ENCODE data around the gene LRRC46.

LRRC46 gene

DNA sequence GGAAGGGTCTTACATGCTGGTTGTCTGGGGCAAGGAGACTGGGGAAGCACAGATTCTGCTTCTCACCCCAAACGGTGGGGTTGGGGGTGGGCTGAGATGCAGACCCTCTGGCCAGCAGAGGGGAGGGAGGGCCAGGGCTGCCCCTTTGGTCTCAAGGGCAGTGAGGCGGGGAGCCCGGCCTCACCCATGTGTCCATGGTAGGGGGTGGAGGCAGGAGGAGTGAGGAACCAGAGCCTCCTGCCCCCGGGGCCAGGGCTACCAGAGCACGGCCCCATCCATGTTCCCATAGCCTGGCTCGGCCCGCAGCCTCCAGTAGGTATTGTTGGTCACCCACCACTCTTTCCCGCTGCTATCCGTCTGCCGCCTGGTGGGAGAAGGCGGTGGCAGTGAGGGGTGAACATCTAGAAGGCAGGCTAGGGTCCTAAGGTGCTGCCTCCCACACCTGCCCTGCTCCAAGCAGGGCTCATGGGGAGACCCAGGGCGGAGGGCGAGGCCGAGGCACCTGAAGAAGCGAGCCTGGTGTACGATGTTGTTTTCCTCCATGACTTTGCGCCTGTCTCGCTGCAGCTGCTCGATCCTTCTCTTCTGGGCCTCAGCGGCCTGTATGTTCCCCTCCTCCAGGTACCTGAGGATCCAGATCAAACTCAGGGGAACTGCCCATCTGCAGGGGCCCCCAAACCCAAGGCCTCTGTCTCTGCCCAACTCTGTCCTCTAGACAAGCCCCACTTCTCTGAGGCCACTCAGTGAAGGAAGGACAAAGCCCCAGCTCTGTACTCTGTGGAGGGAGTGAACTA lies 23.2 kb upstream of the LRRC46 start:
- FAIRE-seq (no peak), DNase-seq (ENCODE audit: extremely low spot score, insufficient read length, low read depth) (no peak)

DNA sequence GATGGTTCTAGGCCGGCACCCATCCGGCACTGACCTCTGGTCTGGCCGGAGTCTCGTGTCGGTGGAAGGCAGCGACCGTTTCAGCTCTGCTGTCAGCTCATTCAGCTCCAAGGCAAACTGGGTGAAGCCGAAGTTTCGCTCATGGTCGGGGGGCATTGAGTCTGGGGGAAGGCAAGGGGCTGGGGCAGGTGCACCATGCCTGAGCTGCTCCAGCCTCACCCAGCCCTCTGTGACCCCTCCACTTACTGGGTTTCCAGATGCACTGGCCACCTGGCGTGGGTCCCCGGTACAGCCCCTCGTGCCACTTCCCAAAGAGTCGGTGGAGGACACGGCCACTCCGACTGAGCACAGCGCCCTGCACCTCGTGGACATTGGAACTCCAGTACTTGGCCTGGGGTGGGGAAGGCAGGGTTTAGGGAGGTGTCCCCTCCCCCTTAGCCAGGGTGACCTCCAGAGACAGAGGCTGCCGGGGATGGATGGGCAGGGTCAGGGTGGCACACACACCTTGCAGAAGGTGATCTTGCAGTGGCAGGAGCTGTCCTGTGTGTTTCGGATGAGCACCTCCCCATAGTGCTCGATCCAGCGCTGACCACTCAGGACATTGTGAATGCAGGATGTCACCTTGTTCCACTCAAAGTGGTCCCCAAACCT lies 22.5 kb upstream of the LRRC46 start:
- FAIRE-seq (no peak), DNase-seq (ENCODE audit: extremely low spot score, insufficient read length, low read depth) (no peak)

DNA sequence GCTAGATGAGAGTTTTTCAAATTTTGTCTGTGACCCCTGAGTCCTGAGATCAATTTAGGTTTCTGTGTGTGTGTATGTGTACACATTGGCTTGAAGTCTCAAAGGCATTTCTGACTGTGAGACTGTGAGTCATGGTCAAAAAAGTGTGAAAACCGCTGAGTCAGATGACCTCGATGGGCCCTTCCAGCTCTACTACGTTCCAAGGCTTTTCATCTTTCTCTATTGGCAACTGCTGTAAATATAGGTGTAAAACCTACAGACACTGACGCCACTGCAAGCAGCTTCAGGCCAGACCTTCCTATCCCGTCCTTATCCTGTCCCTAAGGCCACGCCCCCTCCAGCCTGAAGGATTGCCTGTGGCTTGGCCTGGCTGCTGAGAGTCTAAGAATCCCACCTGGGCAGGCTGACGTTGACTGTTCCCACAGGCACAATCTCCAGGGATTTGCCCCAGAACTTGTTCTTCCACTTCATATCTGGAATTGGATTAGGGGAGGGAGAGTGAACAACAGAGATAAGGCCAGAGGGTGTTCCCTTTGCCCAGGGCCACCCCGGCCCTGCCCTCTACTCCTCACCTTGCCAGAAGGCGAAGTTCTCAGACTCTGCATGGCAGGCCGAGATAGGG lies 21.2 kb upstream of the LRRC46 start:
- FAIRE-seq = peak; percentile 59

DNA sequence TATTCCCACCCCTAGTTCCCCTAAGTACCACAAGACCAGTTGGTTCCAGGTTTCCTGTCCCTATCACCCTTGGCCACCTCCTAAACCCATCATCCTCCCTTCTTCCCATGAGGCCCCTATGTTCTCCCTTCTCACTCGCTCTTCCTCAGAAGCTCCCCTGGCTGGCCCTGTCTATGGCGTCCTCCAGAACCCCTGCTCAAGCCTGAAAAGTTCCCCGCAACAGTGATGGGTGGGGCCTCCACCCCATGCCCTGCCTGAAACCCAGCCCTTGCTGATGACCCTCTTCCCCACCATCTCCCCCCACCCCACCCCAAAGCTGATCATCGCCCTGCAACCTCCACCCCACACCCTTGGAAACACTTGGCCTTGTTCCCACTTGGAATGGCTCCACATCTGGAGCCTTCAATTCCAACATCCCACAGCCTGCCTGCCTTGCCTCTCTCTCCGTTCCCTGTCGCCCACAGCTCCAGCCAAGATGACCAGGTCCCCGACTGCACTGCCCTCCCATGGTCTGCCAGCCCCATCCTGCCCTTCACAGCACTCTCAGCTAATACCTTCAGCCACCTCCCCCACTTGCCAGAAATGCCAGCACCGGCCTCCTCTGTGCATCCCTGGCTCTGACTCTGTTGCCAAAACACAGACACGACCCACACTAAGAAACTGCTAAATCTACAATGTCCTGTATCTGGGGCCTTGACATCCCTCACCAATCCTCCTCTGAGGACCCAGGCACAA lies 20.4 kb upstream of the LRRC46 start:
- no peak for FAIRE-seq

More for the DNA sequence above, 21.2 kb upstream of the LRRC46 start:
- no peak for DNase-seq (ENCODE audit: extremely low spot score, insufficient read length, low read depth)

DNA sequence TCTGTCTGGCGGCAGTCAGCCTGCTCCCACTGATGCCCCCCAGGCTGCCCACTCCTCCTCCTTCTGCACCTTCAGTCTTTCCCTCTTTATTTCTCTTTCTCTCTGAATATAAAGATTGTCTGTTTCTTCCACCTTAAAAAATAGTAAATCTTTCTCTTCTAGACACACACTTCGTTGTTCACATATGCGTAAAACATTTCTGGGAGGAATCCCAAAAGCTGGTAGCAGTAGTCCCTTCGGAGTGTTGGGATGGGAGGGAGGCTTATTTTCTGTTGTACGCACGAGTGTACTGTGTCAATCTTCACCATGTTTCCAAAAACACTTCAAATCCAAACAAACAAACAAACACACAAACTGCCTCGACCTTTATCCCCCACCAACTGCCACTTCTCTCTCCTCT lies 19.8 kb upstream of the LRRC46 start:
- no peak for DNase-seq (ENCODE audit: extremely low spot score, insufficient read length, low read depth)
- FAIRE-seq = no peak

More for the DNA sequence above, 20.4 kb upstream of the LRRC46 start:
- DNase-seq (ENCODE audit: extremely low spot score, insufficient read length, low read depth) = no peak

DNA sequence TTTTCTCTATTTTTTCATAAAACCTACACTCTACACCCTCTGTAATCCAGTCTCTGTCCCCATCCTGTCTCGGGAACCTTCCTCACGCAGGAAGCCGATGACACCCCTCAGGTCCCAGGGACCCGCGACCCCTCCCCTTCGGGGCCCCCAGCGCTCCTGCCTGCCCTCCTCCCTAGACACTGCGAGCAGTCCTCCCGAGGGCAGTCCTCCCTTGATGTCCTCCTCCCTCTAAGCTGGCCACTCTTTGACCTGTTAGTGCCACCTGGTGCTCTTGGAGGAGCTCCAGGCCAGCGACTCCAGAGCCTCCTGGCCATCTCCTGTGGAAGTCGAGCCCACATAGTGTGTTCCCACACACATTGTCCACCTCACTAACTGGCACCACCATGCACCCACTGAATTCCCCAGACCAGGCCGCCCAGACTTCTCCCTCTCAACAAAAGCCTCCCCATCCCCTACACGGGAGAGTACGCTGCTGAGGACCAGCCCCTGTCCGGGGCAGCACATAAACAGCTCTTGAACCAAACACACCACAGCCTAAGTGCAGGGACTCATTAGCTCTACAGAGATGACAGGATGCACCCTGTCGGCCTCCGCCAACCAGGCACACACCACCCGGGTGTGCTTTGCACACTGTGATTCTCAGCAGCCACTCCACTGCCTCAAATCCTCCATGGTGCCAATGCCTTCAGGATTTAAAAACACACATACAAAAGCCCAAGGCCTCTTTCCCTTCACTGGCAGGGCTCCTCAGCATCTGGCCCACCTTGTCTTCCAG lies 19.1 kb upstream of the LRRC46 start:
- FAIRE-seq (no peak), DNase-seq (ENCODE audit: extremely low spot score, insufficient read length, low read depth) (no peak)

DNA sequence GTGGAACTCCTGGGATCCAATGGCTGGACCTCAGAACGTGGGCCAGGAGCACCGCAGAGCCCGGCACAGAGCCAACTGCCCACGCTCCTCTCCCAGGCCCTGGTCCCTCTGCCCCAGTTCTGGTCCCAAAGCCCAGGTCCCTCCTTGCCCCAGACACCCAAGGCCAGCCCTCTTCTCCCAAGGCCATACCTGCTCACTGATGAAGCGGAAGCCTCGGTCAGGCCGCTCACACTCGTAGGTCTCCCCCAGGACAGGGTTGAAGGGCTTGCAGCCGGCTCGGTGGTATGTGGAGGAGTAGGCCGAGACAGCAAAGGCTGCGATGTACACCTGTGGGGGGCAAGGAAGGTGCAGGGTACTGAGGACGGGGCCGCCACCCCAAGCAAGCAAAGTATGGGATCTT lies 18.4 kb upstream of the LRRC46 start:
- FAIRE-seq = no peak
- no peak for DNase-seq (ENCODE audit: extremely low spot score, insufficient read length, low read depth)

DNA sequence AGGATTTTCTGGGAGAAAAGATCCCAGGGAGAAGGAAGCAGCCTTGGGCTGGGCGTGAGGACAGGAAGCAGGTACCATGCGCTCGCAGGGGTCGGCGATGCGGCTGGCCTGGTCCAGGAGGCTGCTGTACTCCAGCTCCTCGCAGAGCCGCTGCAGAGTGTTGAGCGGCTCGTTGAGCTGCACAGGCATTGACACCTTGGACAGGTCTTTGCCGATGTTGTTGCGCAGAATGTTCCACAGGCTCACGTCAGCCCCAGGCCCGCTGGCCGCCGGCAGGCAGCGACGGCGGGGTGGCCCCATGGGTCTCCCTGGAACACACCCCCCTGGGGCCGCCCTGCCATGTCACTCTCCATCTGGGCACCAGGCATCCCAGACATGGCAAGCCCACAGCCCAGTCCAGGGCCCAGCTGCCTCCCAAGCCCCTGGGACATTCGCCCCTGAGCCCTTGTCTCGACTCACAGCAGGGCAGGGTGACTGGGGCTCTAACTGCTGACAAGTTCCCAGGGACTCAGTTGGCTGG lies 17.9 kb upstream of the LRRC46 start:
- DNase-seq (ENCODE audit: extremely low spot score, insufficient read length, low read depth) = no peak
- FAIRE-seq = no peak

DNA sequence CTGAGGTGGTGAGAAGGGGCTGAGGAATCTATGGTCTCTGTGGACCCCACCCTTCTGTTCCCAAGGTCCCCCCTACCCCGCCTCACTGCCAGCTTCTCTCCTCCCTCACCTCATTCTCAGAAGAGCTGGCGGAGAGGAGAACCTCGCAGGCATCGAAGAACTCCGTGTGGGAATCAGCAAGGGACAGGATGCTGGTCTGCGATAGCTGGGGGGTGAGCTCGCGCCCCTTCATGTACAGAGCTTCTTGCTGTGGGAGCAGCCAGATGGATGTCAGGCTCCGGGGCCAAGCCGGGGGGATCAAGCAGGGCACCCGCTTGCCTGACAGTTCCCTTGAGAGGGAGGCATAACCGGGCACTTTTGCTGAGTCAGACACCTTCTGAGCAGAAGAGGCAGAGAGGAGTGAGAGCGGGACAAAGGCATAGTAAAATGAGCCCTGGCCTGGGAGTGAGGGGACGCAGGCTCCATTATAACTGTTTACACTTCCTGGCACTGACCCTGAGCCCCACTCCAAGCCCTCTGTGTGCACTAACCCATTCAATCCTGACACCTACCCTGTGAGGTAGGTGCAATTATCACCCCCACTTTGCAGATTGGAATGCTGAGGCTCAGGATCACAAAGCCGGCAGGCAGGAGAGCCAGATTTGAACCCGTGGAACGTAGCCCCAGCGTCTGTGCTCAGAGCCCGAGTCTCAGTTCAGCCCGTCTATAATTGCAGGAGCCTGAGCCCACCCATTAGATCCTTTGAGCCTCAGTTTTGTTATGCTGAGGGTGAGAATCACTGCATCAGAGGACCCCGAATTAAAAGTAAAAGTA lies 16.2 kb upstream of the LRRC46 start:
- FAIRE-seq (no peak), DNase-seq (ENCODE audit: extremely low spot score, insufficient read length, low read depth) (no peak)

DNA sequence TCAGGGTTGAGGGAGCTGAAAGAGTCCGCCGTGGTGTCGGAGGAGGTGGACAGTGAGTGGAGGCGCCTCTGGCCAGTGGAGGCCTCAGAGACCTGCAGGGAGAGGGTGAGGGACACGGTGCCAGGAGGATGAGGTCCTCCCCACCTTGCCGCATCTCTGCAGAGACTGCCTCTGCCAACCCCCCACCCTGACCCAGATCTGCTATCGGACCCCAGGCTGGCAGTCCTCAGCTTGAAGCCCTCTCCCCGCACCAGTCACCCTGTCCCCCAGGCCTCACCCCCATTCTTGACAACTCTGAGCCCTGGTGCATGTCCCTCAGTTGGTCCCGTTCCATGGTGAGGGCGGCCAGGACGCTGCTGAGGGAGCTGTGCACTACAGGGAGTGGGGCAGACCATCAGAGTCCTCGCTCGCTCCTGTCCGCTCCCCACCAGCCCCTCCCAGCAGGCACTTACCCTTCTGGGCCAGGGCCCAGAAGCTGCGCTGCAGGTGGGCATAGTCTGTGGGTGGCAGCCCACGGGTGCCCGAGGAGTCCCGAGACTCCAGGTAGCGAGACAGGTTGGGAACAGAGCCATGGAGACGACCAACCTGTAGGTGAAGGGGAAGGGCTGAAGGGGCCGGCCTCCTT lies 15.2 kb upstream of the LRRC46 start:
- no peak for FAIRE-seq
- no peak for DNase-seq (ENCODE audit: extremely low spot score, insufficient read length, low read depth)

DNA sequence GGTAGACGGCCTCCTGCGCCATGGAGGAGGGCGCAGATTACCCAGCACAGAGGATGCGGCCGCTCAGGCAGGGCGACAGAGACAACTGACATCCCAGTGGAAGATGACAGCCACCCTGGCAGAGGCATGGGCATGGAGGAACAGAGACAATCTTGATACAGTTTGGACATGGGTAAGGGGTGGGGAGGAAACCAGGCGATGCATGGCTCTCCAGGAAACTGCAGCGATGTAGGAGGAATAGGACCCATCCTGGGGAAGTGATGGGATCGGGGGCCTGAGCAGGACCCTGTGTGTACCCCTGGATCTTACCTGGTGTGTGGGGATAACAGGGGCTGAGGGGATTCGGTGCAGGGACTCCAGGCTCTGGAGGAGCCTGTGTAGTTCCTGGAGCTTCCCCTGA lies 14.5 kb upstream of the LRRC46 start:
- no peak for DNase-seq (ENCODE audit: extremely low spot score, insufficient read length, low read depth)
- FAIRE-seq = no peak

DNA sequence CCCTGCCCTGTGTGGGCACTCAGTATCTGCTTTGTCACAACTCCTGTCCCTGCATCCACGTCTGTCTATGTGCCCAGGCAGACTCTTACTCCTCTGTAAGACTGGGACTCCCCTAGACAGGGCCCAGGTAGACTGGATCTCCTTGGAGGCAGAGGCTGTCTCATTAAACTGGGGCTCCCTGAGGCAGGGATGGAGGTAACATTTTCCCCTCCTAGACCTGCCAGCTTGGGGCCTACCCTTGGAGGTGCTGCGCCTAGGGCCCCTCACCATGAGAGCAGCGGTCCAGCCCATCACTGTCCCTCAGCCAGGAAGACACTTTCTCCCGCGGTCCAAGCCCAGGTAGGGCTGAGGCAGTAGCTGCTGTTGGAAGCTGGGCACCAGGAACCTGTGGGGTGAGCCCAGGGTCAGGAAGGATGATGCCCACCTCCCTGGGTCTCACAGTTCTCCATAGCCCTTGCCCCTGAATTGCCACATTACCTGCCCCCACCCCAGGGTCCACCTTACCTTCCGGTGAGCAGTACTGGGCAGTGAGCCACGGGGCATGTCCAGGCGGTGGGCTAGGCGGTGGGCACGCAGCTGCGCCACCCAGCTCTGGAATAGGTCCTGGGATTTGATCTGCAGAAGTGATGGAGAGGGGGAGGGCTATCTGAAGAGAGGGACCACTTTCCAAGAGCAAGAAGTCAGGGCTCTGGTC lies 13.3 kb upstream of the LRRC46 start:
- DNase-seq (ENCODE audit: extremely low spot score, insufficient read length, low read depth) (no peak), FAIRE-seq (no peak)

DNA sequence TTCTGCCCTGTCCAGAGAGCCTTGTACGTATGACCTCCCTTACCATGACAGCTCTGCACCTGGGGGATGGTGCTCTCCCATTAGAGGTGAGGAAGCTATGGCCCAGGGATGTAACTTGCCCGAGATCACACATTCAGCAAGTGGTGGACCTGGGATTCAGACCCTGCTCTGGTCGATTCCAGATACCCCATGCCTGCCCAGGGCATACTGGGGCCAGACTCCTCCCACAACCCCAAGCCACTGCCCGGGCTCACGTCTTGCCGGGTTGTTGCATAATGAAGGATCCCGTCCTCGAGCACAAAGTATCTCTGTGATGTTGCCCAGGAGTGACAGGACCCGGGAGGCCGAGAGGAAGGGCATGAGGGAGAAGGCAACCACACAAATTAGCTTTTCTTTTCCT lies 12.0 kb upstream of the LRRC46 start:
- FAIRE-seq (no peak), DNase-seq (ENCODE audit: extremely low spot score, insufficient read length, low read depth) (no peak)

DNA sequence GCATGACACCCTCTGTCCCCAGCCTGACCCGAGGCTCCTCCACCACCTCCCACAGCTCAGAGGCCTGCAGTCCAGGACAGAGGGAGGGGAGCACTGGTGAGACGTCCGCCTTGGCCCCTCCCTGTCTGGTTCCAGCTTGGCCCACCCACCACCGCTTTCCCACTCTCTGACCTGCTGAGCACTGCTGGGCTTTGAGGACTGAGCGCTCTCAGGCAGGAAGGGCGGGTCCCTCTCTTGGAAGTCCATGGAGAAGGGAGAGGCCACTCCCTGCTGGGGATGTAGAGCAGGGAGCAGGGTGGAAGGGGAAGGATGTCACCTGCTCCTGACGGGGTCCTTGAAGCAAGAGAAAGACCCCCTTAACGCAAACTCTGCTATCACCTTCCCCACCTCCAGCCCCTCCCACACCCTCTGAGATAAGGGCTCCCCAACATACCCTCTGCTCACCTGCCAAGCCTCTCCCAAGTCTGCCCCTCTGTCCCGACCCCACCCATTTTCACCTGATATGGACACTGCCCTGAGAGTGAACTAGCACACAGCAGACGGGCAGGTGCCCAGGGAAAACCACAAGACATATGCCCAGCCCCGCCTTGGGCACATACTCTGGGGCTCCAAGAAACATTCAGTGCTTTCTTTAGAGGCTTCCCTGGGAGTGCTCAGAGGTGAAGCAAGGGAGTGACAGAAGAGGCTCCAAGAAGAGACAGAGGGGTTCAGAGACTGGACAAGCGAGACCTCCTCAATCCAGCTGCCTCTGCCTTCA lies 11.3 kb upstream of the LRRC46 start:
- FAIRE-seq = no peak
- no peak for DNase-seq (ENCODE audit: extremely low spot score, insufficient read length, low read depth)

DNA sequence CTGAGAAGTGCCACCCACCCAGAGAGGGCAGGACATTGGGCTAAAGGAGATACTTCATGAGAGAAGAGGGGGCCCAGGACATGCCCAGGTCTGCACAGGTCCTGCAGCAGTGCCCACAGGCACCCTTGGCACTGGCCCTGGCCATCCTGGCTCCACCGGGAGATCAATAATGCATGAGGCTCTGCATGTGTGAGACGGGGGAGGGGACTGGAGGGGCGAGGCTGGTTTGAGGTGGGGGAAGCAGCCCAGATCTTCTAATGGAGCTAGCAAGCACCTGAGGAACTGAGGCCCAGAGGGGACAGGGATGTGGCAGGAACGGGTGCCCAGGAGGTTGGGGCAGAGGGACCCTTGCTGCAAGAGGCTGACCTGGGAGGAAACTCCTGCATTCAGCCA lies 10.4 kb upstream of the LRRC46 start:
- no peak for DNase-seq (ENCODE audit: extremely low spot score, insufficient read length, low read depth)
- FAIRE-seq = peak; percentile 18

DNA sequence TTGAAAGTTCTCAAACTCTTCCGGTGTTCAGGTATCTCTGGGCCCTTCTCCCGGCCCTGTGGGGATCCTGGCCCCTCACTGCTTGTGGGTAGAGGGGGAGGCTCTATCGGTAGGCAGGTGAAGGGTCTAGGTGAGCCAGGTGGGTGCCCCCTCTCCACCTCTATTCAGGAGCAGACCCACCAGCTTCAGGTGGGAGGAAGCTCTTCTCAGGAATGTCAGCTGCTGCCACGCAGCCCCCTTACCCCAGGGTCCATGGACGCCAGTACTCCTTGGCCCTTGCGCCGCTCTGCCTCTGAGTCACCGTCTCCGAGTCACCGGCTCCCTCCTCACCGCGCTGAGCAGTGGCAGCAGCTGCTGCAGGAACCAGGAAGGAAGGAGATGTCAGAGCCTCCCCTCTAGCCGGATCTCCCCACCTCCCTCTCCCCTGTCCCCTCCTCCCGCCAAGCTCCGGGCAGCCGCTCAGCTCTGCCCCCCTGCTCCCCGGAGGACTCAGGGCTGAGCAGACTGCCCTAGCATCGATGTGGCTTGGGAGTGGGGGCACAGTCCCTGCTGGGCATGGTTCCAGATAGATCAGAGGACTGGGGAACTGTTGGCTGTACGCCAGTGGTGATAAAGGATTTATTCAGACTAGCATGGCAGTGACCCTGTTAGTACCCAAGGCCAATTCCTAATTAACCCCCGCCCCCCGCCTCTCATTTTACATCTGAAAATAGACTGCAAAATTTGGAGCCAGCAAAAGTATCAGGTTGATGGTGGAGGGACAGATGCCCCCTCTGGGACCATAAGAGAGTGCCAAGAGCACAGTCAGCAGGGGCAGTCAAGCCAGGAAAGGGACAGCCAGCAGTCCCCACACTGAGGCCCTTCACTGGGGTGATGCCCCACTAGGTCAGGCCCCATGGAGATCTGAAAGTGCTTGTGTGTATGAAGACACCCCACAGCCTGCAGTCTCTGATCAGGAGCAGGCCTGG lies 9.8 kb upstream of the LRRC46 start, which contains the start of gene OSBPL7:
TSS of gene OSBPL7 (minus strand) at position 371 of the 968 bp plus-strand sequence. CDS start 1,516 bp downstream, outside the sequence.
- peak; percentile 92 for FAIRE-seq
- DNase-seq (ENCODE audit: extremely low spot score, insufficient read length, low read depth) = peak; percentile 83
